ENCODE measurements around the gene CYP4F3.
A peak's percentile ranks its signal among the peaks of the same experiment; 100 is the strongest.

The CYP4F3 gene

GRCh38 chr19:15666883-15667282, 26.2 kb downstream of the CYP4F3 start:
- whole genome bisulfite sequencing (ENCODE audit: extremely low coverage, insufficient coverage, low lambda C conversion rate) = no CpG with 5 or more reads among the region's 4 CpGs
- Histone ChIP-seq H3K4ac (ENCODE audit: low read depth, low read length) (no peak overlapping the region), H3K9ac (ENCODE audit: low read length) (no peak overlapping the region), H3K27ac (ENCODE audit: low read depth, low read length) (no peak overlapping the region), H3K56ac (ENCODE audit: low read length) (no peak overlapping the region), H4K8ac (ENCODE audit: low read depth, low read length) (no peak overlapping the region), H4K5ac (ENCODE audit: low read length) (no peak overlapping the region), H3K4me1 (ENCODE audit: control insufficient read depth, low read depth, low read length) (no peaks in the 10 kb centered on the region), H2BK15ac (replicated peaks; ENCODE audit: low read depth) (no peak overlapping the region), H2AK5ac (ENCODE audit: low read length) (no peak overlapping the region), H3K23ac (ENCODE audit: low read length) (no peak overlapping the region), H3K4me3 (ENCODE audit: low read length) (no peak overlapping the region), H3K18ac (ENCODE audit: low read length) (no peak overlapping the region), H3K27me3 (ENCODE audit: insufficient read depth, low read length, poor library complexity) (no peaks in the 10 kb centered on the region), H3K79me1 (ENCODE audit: low read length) (no peaks in the 10 kb centered on the region), H3K4me2 (ENCODE audit: low read length) (no peak overlapping the region), H3K79me2 (ENCODE audit: control insufficient read depth, insufficient read depth, low read length) (no peaks in the 10 kb centered on the region), H2BK5ac (ENCODE audit: low read length) (no peak overlapping the region), H2BK120ac (ENCODE audit: low read depth, low read length) (no peak overlapping the region), H3K36me3 (ENCODE audit: control insufficient read depth, insufficient read depth, low read length) (no peaks in the 10 kb centered on the region)
- DNase-seq = no peak

GRCh38 chr19:15669440-15669839, 28.7 kb downstream of the CYP4F3 start:
- no peak for DNase-seq
- H2BK120ac ChIP-seq (ENCODE audit: low read depth, low read length) = no peak overlapping the region
- no peak overlapping the region for H3K4me2 ChIP-seq (ENCODE audit: low read length)
- WGBS (ENCODE audit: extremely low coverage, insufficient coverage, low lambda C conversion rate) = no CpG with 5 or more reads among the region's 3 CpGs
- H3K79me2 ChIP-seq (ENCODE audit: control insufficient read depth, insufficient read depth, low read length) = no peaks in the 10 kb centered on the region
- no peaks in the 10 kb centered on the region for H3K4me1 ChIP-seq (ENCODE audit: control insufficient read depth, low read depth, low read length)
- H3K56ac ChIP-seq (ENCODE audit: low read length) = no peak overlapping the region
- no peak overlapping the region for H3K4me3 ChIP-seq (ENCODE audit: low read length)
- no peak overlapping the region for H4K5ac ChIP-seq (ENCODE audit: low read length)
- no peak overlapping the region for H3K27ac ChIP-seq (ENCODE audit: low read depth, low read length)
- no peaks in the 10 kb centered on the region for H3K79me1 ChIP-seq (ENCODE audit: low read length)
- H3K18ac ChIP-seq (ENCODE audit: low read length) = no peak overlapping the region
- H2AK5ac ChIP-seq (ENCODE audit: low read length) = no peak overlapping the region
- H4K8ac ChIP-seq (ENCODE audit: low read depth, low read length) = no peak overlapping the region
- H3K36me3 ChIP-seq (ENCODE audit: control insufficient read depth, insufficient read depth, low read length) = no peaks in the 10 kb centered on the region
- no peak overlapping the region for H2BK15ac ChIP-seq (replicated peaks; ENCODE audit: low read depth)
- H3K27me3 ChIP-seq (ENCODE audit: insufficient read depth, low read length, poor library complexity) = no peaks in the 10 kb centered on the region
- no peak overlapping the region for H2BK5ac ChIP-seq (ENCODE audit: low read length)
- no peak overlapping the region for H3K23ac ChIP-seq (ENCODE audit: low read length)
- H3K4ac ChIP-seq (ENCODE audit: low read depth, low read length) = no peak overlapping the region
- H3K9ac ChIP-seq (ENCODE audit: low read length) = no peak overlapping the region

GRCh38 chr19:15669891-15670290, 29.2 kb downstream of the CYP4F3 start:
- no peak for DNase-seq
- Histone ChIP-seq H3K36me3 (ENCODE audit: control insufficient read depth, insufficient read depth, low read length) (no peaks in the 10 kb centered on the region), H2BK120ac (ENCODE audit: low read depth, low read length) (no peak overlapping the region), H4K8ac (ENCODE audit: low read depth, low read length) (no peak overlapping the region), H2BK15ac (replicated peaks; ENCODE audit: low read depth) (no peak overlapping the region), H3K4me2 (ENCODE audit: low read length) (no peak overlapping the region), H3K27me3 (ENCODE audit: insufficient read depth, low read length, poor library complexity) (no peaks in the 10 kb centered on the region), H3K18ac (ENCODE audit: low read length) (no peak overlapping the region), H2AK5ac (ENCODE audit: low read length) (no peak overlapping the region), H2BK5ac (ENCODE audit: low read length) (no peak overlapping the region), H3K4me1 (ENCODE audit: control insufficient read depth, low read depth, low read length) (no peaks in the 10 kb centered on the region), H3K79me1 (ENCODE audit: low read length) (no peaks in the 10 kb centered on the region), H3K9ac (ENCODE audit: low read length) (no peak overlapping the region), H4K5ac (ENCODE audit: low read length) (no peak overlapping the region), H3K4me3 (ENCODE audit: low read length) (no peak overlapping the region), H3K4ac (ENCODE audit: low read depth, low read length) (no peak overlapping the region), H3K27ac (ENCODE audit: low read depth, low read length) (no peak overlapping the region), H3K79me2 (ENCODE audit: control insufficient read depth, insufficient read depth, low read length) (no peaks in the 10 kb centered on the region), H3K23ac (ENCODE audit: low read length) (no peak overlapping the region), H3K56ac (ENCODE audit: low read length) (no peak overlapping the region)
- WGBS (ENCODE audit: extremely low coverage, insufficient coverage, low lambda C conversion rate) = no CpG with 5 or more reads among the region's 4 CpGs

- H3K4me1 ChIP-seq (ENCODE audit: control insufficient read depth, low read depth, low read length) = no peaks in the 10 kb centered on the region
- H3K27ac ChIP-seq (ENCODE audit: low read depth, low read length) = no peak overlapping the region
- WGBS (ENCODE audit: extremely low coverage, insufficient coverage, low lambda C conversion rate) = no CpG with 5 or more reads among the region's 5 CpGs
- no peak overlapping the region for H3K9ac ChIP-seq (ENCODE audit: low read length)
- no peak overlapping the region for H3K56ac ChIP-seq (ENCODE audit: low read length)
- no peak overlapping the region for H3K4ac ChIP-seq (ENCODE audit: low read depth, low read length)
- peak overlapping the region; percentile 9 for H3K4me3 ChIP-seq (ENCODE audit: low read length)
- H3K79me2 ChIP-seq (ENCODE audit: control insufficient read depth, insufficient read depth, low read length) = no peaks in the 10 kb centered on the region
- H3K4me2 ChIP-seq (ENCODE audit: low read length) = no peak overlapping the region
- no peak overlapping the region for H2BK15ac ChIP-seq (replicated peaks; ENCODE audit: low read depth)
- H2AK5ac ChIP-seq (ENCODE audit: low read length) = no peak overlapping the region
- no peak overlapping the region for H4K8ac ChIP-seq (ENCODE audit: low read depth, low read length)
- no peaks in the 10 kb centered on the region for H3K27me3 ChIP-seq (ENCODE audit: insufficient read depth, low read length, poor library complexity)
- no peak overlapping the region for H2BK5ac ChIP-seq (ENCODE audit: low read length)
- no peak for DNase-seq
- no peak overlapping the region for H3K18ac ChIP-seq (ENCODE audit: low read length)
- H3K23ac ChIP-seq (ENCODE audit: low read length) = no peak overlapping the region
- H3K36me3 ChIP-seq (ENCODE audit: control insufficient read depth, insufficient read depth, low read length) = no peaks in the 10 kb centered on the region
- no peak overlapping the region for H4K5ac ChIP-seq (ENCODE audit: low read length)
- no peak overlapping the region for H2BK120ac ChIP-seq (ENCODE audit: low read depth, low read length)
- H3K79me1 ChIP-seq (ENCODE audit: low read length) = no peaks in the 10 kb centered on the region
Measured at GRCh38 chr19:15671237-15671821, 30.6 kb downstream of the CYP4F3 start.

- Histone ChIP-seq H4K5ac (ENCODE audit: low read length) (no peak overlapping the region), H3K9ac (ENCODE audit: low read length) (no peak overlapping the region), H3K27me3 (ENCODE audit: insufficient read depth, low read length, poor library complexity) (no peaks in the 10 kb centered on the region), H4K8ac (ENCODE audit: low read depth, low read length) (no peak overlapping the region), H3K56ac (ENCODE audit: low read length) (no peak overlapping the region), H3K27ac (ENCODE audit: low read depth, low read length) (no peak overlapping the region), H3K4me1 (ENCODE audit: control insufficient read depth, low read depth, low read length) (no peaks in the 10 kb centered on the region), H3K18ac (ENCODE audit: low read length) (no peak overlapping the region), H3K4me3 (ENCODE audit: low read length) (no peak overlapping the region), H2AK5ac (ENCODE audit: low read length) (no peak overlapping the region), H3K36me3 (ENCODE audit: control insufficient read depth, insufficient read depth, low read length) (no peaks in the 10 kb centered on the region), H3K79me2 (ENCODE audit: control insufficient read depth, insufficient read depth, low read length) (no peaks in the 10 kb centered on the region), H3K4ac (ENCODE audit: low read depth, low read length) (no peak overlapping the region), H2BK5ac (ENCODE audit: low read length) (no peak overlapping the region), H3K23ac (ENCODE audit: low read length) (no peak overlapping the region), H2BK15ac (replicated peaks; ENCODE audit: low read depth) (no peak overlapping the region), H2BK120ac (ENCODE audit: low read depth, low read length) (no peak overlapping the region), H3K79me1 (ENCODE audit: low read length) (no peaks in the 10 kb centered on the region), H3K4me2 (ENCODE audit: low read length) (no peak overlapping the region)
- WGBS (ENCODE audit: extremely low coverage, insufficient coverage, low lambda C conversion rate) = no CpG with 5 or more reads among the region's 10 CpGs
- DNase-seq = no peak
Measured at GRCh38 chr19:15671891-15672579, 31.3 kb downstream of the CYP4F3 start.

Measured in mesendoderm (in vitro differentiated cells).